WTC11 (cell line): ENCODE data around the gene LIN7A. TPM values are rescaled to one million over a fixed set of nuclear protein-coding genes. Genes with fewer than 3 reads are reported as not detected.

Experiments used
- ATAC-seq: fragments of 200-7000 bp; cut with Tn5 transposase; 2 replicates; pipeline ENCODE4 v1.10.0; 2021; ENCODE audit warnings: mild to moderate bottlenecking, moderate library complexity
- CTCF ChIA-PET: fragments of 300-600 bp; sonication (Branson Sonifier 250); formaldehyde crosslinking; loops from one replicate; lab custom pipeline; 2021; ENCODE audit warnings: antibody characterized with exemption; lab: Charles Lee
- POLR2A ChIA-PET: fragments of 350-600 bp; sonication (Branson Sonifier 250); formaldehyde crosslinking; loops from one replicate; lab custom pipeline; 2021; ENCODE audit warnings: antibody characterized with exemption; lab: Charles Lee
- DNase-seq: peaks from one replicate; pipeline ENCODE4 v3.0.0; 2021; ENCODE audit warnings: low spot score
- H3K27ac Mint-ChIP-seq: 2 replicates; pipeline ENCODE4 v1.8.0; 2021; ENCODE audit warnings: mixed read lengths
- H3K27me3 Mint-ChIP-seq: 2 replicates; pipeline ENCODE4 v1.8.0; 2021; ENCODE audit warnings: low read depth, mild to moderate bottlenecking, moderate library complexity, mixed read lengths
- H3K36me3 Mint-ChIP-seq: 2 replicates; pipeline ENCODE4 v1.8.0; 2021; ENCODE audit warnings: mixed read lengths
- H3K4me1 Mint-ChIP-seq: 2 replicates; pipeline ENCODE4 v1.8.0; 2022; ENCODE audit warnings: mixed read lengths
- H3K4me3 Mint-ChIP-seq: 2 replicates; pipeline ENCODE4 v1.8.0; 2021; ENCODE audit warnings: mild to moderate bottlenecking, moderate library complexity, mixed read lengths
- H3K9me3 Mint-ChIP-seq: 2 replicates; pipeline ENCODE4 v1.8.0; 2021; ENCODE audit warnings: mixed read lengths
- FOXP1 ChIP-seq: sonication (generic); formaldehyde crosslinking; IDR thresholded peaks from 2 replicates; pipeline ENCODE4 v1.8.0; 2022; ENCODE audit warnings: missing genetic modification reagents, mild to moderate bottlenecking, moderate library complexity, borderline replicate concordance
- HMGA2 ChIP-seq: fragments of 250-450 bp; sonication (Bioruptor Pico); IDR thresholded peaks from 2 replicates; pipeline ENCODE4 v1.4.0; 2021; ENCODE audit warnings: mild to moderate bottlenecking, moderate library complexity
- JUN ChIP-seq: sonication (generic); formaldehyde crosslinking; IDR thresholded peaks from 2 replicates; pipeline ENCODE4 v1.8.0; 2023; ENCODE audit warnings: mild to moderate bottlenecking, missing genetic modification reagents
- MXD4 ChIP-seq: fragments of 250-450 bp; sonication (Bioruptor Pico); IDR thresholded peaks from 2 replicates; pipeline ENCODE4 v1.8.0; 2021; ENCODE audit warnings: mild to moderate bottlenecking, moderate library complexity, borderline replicate concordance
- RELA ChIP-seq: sonication (generic); formaldehyde crosslinking; IDR thresholded peaks from 2 replicates; pipeline ENCODE4 v1.8.1; 2022; ENCODE audit warnings: missing genetic modification reagents, mild to moderate bottlenecking, borderline replicate concordance
- TEAD1 ChIP-seq: sonication (generic); formaldehyde crosslinking; IDR thresholded peaks from 2 replicates; pipeline ENCODE4 v1.8.0; 2022; ENCODE audit warnings: mild to moderate bottlenecking, missing genetic modification reagents
- ZNF121 ChIP-seq: sonication (generic); formaldehyde crosslinking; IDR thresholded peaks from 2 replicates; pipeline ENCODE4 v1.8.0; 2023; ENCODE audit warnings: missing genetic modification reagents
- ZNF219 ChIP-seq: sonication (generic); formaldehyde crosslinking; IDR thresholded peaks from 2 replicates; pipeline ENCODE4 v1.8.0; 2023; ENCODE audit warnings: missing genetic modification reagents, mild to moderate bottlenecking, borderline replicate concordance
- ZNF232 ChIP-seq: sonication (generic); formaldehyde crosslinking; IDR thresholded peaks from 2 replicates; pipeline ENCODE4 v1.8.0; 2022; ENCODE audit warnings: mild to moderate bottlenecking, missing genetic modification reagents
- ZNF317 ChIP-seq: sonication (generic); formaldehyde crosslinking; IDR thresholded peaks from 2 replicates; pipeline ENCODE4 v1.8.1; 2023; ENCODE audit warnings: low read depth, mild to moderate bottlenecking, moderate library complexity, missing genetic modification reagents, borderline replicate concordance
- total RNA-seq: library from RNA; stranded (reverse); gene quantifications from 3 replicates; pipeline ENCODE4 v1.2.3, GENCODE V29; 2021
- TF ChIP-seq, protein P1 (sequence below): sonication (generic); formaldehyde crosslinking; IDR thresholded peaks from 2 replicates; pipeline ENCODE4 v1.8.1; 2023; ENCODE audit warnings: mild to moderate bottlenecking, missing genetic modification reagents, borderline replicate concordance
- TF ChIP-seq, protein P2 (sequence below): sonication (generic); formaldehyde crosslinking; IDR thresholded peaks from 2 replicates; pipeline ENCODE4 v1.8.0; 2022; ENCODE audit warnings: mild to moderate bottlenecking, missing genetic modification reagents
- TF ChIP-seq, protein P3 (sequence below): fragments of 250-450 bp; sonication (Bioruptor Pico); IDR thresholded peaks from 2 replicates; pipeline ENCODE4 v1.9.0; 2021; ENCODE audit warnings: mild to moderate bottlenecking
- TF ChIP-seq, protein P4 (sequence below): sonication (generic); formaldehyde crosslinking; IDR thresholded peaks from 2 replicates; pipeline ENCODE4 v1.8.0; 2022; ENCODE audit warnings: mild to moderate bottlenecking, missing genetic modification reagents
- TF ChIP-seq, protein P5 (sequence below): sonication (generic); formaldehyde crosslinking; IDR thresholded peaks from 2 replicates; pipeline ENCODE4 v1.8.1; 2022; ENCODE audit warnings: low read depth, missing genetic modification reagents, borderline replicate concordance
- TF ChIP-seq, protein P6 (sequence below): sonication (generic); formaldehyde crosslinking; IDR thresholded peaks from 2 replicates; pipeline ENCODE4 v1.8.0; 2022; ENCODE audit warnings: mild to moderate bottlenecking, missing genetic modification reagents
- TF ChIP-seq, protein P7 (sequence below): sonication (generic); formaldehyde crosslinking; IDR thresholded peaks from 2 replicates; pipeline ENCODE4 v1.8.1; 2022; ENCODE audit warnings: mild to moderate bottlenecking, missing genetic modification reagents, moderate library complexity, borderline replicate concordance
- TF ChIP-seq, protein P8 (sequence below): sonication (generic); formaldehyde crosslinking; conservative IDR thresholded peaks from 2 replicates; pipeline ENCODE4 v1.8.1; 2023; ENCODE audit warnings: mild to moderate bottlenecking, low read depth, missing genetic modification reagents, moderate library complexity
- TF ChIP-seq, protein P9 (sequence below): sonication (generic); formaldehyde crosslinking; IDR thresholded peaks from 2 replicates; pipeline ENCODE4 v1.8.1; 2022; ENCODE audit warnings: missing genetic modification reagents, borderline replicate concordance

The LIN7A gene
- total RNA-seq, 1 experiment from 2014 or later, result 8.5 TPM

DNA sequence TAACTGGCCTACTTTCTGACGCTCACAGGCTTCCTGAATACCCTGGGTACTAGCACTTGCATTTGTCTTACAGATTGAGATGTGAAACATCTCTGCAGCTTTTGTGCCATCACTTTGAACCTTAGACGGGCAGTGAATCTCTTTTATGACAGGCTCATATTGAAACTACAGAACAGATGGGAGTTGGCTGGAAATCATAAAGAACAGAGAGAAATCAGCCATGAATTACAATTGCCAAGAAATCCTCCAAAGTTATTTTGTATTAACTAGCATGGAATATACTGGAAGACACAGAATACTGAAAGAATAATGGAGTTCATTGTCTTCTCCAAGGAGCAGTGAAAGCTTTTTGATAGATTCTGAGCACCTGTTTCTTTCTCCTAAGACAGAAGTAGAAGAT, 188.3 kb downstream of the LIN7A start:
- ATAC-seq (no peak), DNase-seq (no peak)
- Mint-ChIP-seq H3K4me1 (no peaks in the 10 kb centered on the region), H3K36me3 (no peaks in the 10 kb centered on the region), H3K27me3 (no peaks in the 10 kb centered on the region), H3K9me3 (no peaks in the 10 kb centered on the region), H3K4me3 (no peak overlapping the region), H3K27ac (no peak overlapping the region)
- ChIA-PET POLR2A (no interaction called here), CTCF (no interaction called here)
- no peak for TF ChIP-seq FOXP1 (CRISPR knock-in tag)
- no peak for TF ChIP-seq HMGA2 (CRISPR knock-in tag)
- no peak for TF ChIP-seq ZNF232
- no peak for TF ChIP-seq TEAD1
- no peak for TF ChIP-seq JUN
- TF ChIP-seq ZNF219 (CRISPR knock-in tag), result no peak
- TF ChIP-seq, protein P1, sequence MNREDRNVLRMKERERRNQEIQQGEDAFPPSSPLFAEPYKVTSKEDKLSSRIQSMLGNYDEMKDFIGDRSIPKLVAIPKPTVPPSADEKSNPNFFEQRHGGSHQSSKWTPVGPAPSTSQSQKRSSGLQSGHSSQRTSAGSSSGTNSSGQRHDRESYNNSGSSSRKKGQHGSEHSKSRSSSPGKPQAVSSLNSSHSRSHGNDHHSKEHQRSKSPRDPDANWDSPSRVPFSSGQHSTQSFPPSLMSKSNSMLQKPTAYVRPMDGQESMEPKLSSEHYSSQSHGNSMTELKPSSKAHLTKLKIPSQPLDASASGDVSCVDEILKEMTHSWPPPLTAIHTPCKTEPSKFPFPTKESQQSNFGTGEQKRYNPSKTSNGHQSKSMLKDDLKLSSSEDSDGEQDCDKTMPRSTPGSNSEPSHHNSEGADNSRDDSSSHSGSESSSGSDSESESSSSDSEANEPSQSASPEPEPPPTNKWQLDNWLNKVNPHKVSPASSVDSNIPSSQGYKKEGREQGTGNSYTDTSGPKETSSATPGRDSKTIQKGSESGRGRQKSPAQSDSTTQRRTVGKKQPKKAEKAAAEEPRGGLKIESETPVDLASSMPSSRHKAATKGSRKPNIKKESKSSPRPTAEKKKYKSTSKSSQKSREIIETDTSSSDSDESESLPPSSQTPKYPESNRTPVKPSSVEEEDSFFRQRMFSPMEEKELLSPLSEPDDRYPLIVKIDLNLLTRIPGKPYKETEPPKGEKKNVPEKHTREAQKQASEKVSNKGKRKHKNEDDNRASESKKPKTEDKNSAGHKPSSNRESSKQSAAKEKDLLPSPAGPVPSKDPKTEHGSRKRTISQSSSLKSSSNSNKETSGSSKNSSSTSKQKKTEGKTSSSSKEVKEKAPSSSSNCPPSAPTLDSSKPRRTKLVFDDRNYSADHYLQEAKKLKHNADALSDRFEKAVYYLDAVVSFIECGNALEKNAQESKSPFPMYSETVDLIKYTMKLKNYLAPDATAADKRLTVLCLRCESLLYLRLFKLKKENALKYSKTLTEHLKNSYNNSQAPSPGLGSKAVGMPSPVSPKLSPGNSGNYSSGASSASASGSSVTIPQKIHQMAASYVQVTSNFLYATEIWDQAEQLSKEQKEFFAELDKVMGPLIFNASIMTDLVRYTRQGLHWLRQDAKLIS, result no peak
- TF ChIP-seq, protein P2, sequence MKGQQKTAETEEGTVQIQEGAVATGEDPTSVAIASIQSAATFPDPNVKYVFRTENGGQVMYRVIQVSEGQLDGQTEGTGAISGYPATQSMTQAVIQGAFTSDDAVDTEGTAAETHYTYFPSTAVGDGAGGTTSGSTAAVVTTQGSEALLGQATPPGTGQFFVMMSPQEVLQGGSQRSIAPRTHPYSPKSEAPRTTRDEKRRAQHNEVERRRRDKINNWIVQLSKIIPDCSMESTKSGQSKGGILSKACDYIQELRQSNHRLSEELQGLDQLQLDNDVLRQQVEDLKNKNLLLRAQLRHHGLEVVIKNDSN (CRISPR knock-in tag), result no peak
- TF ChIP-seq, protein P3, sequence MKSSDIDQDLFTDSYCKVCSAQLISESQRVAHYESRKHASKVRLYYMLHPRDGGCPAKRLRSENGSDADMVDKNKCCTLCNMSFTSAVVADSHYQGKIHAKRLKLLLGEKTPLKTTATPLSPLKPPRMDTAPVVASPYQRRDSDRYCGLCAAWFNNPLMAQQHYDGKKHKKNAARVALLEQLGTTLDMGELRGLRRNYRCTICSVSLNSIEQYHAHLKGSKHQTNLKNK (CRISPR knock-in tag), result no peak
- TF ChIP-seq, protein P4, sequence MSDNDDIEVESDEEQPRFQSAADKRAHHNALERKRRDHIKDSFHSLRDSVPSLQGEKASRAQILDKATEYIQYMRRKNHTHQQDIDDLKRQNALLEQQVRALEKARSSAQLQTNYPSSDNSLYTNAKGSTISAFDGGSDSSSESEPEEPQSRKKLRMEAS, result no peak
- TF ChIP-seq, protein P5, sequence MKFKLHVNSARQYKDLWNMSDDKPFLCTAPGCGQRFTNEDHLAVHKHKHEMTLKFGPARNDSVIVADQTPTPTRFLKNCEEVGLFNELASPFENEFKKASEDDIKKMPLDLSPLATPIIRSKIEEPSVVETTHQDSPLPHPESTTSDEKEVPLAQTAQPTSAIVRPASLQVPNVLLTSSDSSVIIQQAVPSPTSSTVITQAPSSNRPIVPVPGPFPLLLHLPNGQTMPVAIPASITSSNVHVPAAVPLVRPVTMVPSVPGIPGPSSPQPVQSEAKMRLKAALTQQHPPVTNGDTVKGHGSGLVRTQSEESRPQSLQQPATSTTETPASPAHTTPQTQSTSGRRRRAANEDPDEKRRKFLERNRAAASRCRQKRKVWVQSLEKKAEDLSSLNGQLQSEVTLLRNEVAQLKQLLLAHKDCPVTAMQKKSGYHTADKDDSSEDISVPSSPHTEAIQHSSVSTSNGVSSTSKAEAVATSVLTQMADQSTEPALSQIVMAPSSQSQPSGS (CRISPR knock-in tag), result no peak
- TF ChIP-seq ZNF121 (CRISPR knock-in tag), result no peak
- no peak for TF ChIP-seq ZNF317 (CRISPR knock-in tag)
- TF ChIP-seq, protein P6, sequence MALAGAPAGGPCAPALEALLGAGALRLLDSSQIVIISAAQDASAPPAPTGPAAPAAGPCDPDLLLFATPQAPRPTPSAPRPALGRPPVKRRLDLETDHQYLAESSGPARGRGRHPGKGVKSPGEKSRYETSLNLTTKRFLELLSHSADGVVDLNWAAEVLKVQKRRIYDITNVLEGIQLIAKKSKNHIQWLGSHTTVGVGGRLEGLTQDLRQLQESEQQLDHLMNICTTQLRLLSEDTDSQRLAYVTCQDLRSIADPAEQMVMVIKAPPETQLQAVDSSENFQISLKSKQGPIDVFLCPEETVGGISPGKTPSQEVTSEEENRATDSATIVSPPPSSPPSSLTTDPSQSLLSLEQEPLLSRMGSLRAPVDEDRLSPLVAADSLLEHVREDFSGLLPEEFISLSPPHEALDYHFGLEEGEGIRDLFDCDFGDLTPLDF, result no peak
- no peak for TF ChIP-seq RELA (CRISPR knock-in tag)

DNA sequence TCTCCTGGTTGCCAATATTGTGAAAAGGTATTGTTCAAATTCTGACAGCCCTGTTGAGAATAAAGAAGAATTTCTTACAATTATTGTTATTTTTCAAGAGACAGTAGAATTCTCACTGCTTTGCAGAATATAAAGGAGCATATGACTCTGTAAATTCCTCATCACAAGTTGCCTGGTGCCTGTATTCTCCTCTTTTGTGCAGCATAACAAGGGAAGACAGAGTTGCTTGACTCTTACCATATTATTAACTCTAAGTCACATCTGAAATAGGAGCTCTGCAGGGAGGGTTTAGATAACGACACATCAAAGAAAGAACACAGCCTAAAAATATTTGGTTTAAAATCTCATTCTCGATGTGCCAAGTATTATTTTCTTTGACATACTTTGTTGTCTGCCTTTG, 189.9 kb downstream of the LIN7A start:
- Mint-ChIP-seq H3K4me3 (no peak overlapping the region), H3K27me3 (no peaks in the 10 kb centered on the region), H3K36me3 (no peaks in the 10 kb centered on the region), H3K4me1 (no peaks in the 10 kb centered on the region), H3K9me3 (no peaks in the 10 kb centered on the region), H3K27ac (no peak overlapping the region)
- POLR2A ChIA-PET, result no interaction called here
- TF ChIP-seq, protein P7, sequence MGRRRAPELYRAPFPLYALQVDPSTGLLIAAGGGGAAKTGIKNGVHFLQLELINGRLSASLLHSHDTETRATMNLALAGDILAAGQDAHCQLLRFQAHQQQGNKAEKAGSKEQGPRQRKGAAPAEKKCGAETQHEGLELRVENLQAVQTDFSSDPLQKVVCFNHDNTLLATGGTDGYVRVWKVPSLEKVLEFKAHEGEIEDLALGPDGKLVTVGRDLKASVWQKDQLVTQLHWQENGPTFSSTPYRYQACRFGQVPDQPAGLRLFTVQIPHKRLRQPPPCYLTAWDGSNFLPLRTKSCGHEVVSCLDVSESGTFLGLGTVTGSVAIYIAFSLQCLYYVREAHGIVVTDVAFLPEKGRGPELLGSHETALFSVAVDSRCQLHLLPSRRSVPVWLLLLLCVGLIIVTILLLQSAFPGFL (CRISPR knock-in tag), result no peak
- TF ChIP-seq, protein P8, sequence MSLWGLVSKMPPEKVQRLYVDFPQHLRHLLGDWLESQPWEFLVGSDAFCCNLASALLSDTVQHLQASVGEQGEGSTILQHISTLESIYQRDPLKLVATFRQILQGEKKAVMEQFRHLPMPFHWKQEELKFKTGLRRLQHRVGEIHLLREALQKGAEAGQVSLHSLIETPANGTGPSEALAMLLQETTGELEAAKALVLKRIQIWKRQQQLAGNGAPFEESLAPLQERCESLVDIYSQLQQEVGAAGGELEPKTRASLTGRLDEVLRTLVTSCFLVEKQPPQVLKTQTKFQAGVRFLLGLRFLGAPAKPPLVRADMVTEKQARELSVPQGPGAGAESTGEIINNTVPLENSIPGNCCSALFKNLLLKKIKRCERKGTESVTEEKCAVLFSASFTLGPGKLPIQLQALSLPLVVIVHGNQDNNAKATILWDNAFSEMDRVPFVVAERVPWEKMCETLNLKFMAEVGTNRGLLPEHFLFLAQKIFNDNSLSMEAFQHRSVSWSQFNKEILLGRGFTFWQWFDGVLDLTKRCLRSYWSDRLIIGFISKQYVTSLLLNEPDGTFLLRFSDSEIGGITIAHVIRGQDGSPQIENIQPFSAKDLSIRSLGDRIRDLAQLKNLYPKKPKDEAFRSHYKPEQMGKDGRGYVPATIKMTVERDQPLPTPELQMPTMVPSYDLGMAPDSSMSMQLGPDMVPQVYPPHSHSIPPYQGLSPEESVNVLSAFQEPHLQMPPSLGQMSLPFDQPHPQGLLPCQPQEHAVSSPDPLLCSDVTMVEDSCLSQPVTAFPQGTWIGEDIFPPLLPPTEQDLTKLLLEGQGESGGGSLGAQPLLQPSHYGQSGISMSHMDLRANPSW (CRISPR knock-in tag), result no peak
- TF ChIP-seq MXD4 (CRISPR knock-in tag), result no peak
- TF ChIP-seq, protein P9, sequence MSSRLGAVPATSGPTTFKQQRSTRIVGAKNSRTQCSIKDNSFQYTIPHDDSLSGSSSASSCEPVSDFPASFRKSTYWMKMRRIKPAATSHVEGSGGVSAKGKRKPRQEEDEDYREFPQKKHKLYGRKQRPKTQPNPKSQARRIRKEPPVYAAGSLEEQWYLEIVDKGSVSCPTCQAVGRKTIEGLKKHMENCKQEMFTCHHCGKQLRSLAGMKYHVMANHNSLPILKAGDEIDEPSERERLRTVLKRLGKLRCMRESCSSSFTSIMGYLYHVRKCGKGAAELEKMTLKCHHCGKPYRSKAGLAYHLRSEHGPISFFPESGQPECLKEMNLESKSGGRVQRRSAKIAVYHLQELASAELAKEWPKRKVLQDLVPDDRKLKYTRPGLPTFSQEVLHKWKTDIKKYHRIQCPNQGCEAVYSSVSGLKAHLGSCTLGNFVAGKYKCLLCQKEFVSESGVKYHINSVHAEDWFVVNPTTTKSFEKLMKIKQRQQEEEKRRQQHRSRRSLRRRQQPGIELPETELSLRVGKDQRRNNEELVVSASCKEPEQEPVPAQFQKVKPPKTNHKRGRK, result no peak
- TF ChIP-seq, protein P2 (CRISPR knock-in tag), result no peak
- DNase-seq (no peak), ATAC-seq (no peak)
- CTCF ChIA-PET, result no interaction called here
